HEK293 (cell line): Measurements from ENCODE around the gene NLRP9.

Source experiments
- CTCF ChIA-PET: fragments of 350-600 bp; formaldehyde crosslinking; extraction: SDS; loops from one replicate; lab custom pipeline; 2021; ENCODE audit warnings: antibody characterized with exemption; lab: Yijun Ruan, JAX
- POLR2A ChIA-PET: fragments of 300-600 bp; formaldehyde crosslinking; extraction: SDS; loops from one replicate; lab custom pipeline; 2020; ENCODE audit warnings: antibody characterized with exemption, inconsistent platforms; lab: Yijun Ruan, JAX
- H3K27ac ChIP-seq: fragments of 200-500 bp; sonication (Bioruptor generic); 2 replicates; pipeline ENCODE4 v1.5.1; 2014; ENCODE audit warnings: low read depth, low read length, control low read depth, inconsistent platforms; ENCODE audit errors: extremely low read depth
- H3K36me3 ChIP-seq, 2 experiments: fragments of 200-500 bp in 1 of 2; sonication (Bioruptor generic) in 1 of 2; 1 replicate in 1 of 2; 2 replicates in 1 of 2; pipeline ENCODE4 v1.5.1; 2014 to 2017; ENCODE audit warnings: inconsistent platforms in 2 of 2, low read length in 2 of 2; ENCODE audit not compliant: control insufficient read depth in 2 of 2, insufficient read depth in 1 of 2
- H3K4me1 ChIP-seq: fragments of 200-500 bp; sonication (Bioruptor generic); 2 replicates; pipeline ENCODE4 v1.5.1; 2014; ENCODE audit warnings: mild to moderate bottlenecking, low read length, inconsistent platforms; ENCODE audit not compliant: control insufficient read depth, insufficient read depth
- H3K4me3 ChIP-seq: 2 replicates; pipeline ENCODE4 v1.5.1; 2011; ENCODE audit warnings: low read depth, mild to moderate bottlenecking, control low read depth, low read length, moderate library complexity
- H3K9me3 ChIP-seq: fragments of 200-500 bp; sonication (Bioruptor generic); 2 replicates; pipeline ENCODE4 v1.5.1; 2014; ENCODE audit warnings: low read depth, low read length, inconsistent platforms; ENCODE audit not compliant: control insufficient read depth, insufficient read depth
- HOXD13 ChIP-seq: sonication (generic); formaldehyde crosslinking; IDR thresholded peaks from 2 replicates; pipeline ENCODE4 v1.8.0; 2022; ENCODE audit warnings: missing genetic modification reagents, borderline replicate concordance
- MYNN ChIP-seq: fragments of 450-650 bp; formaldehyde crosslinking; IDR thresholded peaks from 2 replicates; pipeline ENCODE4 v1.5.1; 2016; ENCODE audit warnings: missing biosample characterization, missing genetic modification characterization, borderline replicate concordance
- ZNF121 ChIP-seq: fragments of 450-650 bp; formaldehyde crosslinking; IDR thresholded peaks from 2 replicates; pipeline ENCODE4 v1.5.1; 2016; ENCODE audit warnings: missing biosample characterization, missing genetic modification characterization
- ZNF175 ChIP-seq: fragments of 450-650 bp; formaldehyde crosslinking; IDR thresholded peaks from 2 replicates; pipeline ENCODE4 v1.5.1; 2016; ENCODE audit warnings: missing biosample characterization, missing genetic modification characterization
- ZNF211 ChIP-seq: fragments of 450-650 bp; formaldehyde crosslinking; IDR thresholded peaks from 2 replicates; pipeline ENCODE4 v1.5.1; 2016; ENCODE audit warnings: low read depth, missing biosample characterization, missing genetic modification characterization
- ZNF398 ChIP-seq: fragments of 450-650 bp; formaldehyde crosslinking; IDR thresholded peaks from 2 replicates; pipeline ENCODE4 v1.5.1; 2017; ENCODE audit warnings: missing biosample characterization, missing genetic modification characterization
- ZNF404 ChIP-seq: fragments of 450-650 bp; formaldehyde crosslinking; IDR thresholded peaks from 2 replicates; pipeline ENCODE4 v1.5.1; 2017; ENCODE audit warnings: missing biosample characterization, missing genetic modification characterization
- ZNF423 ChIP-seq: fragments of 450-650 bp; formaldehyde crosslinking; IDR thresholded peaks from 2 replicates; pipeline ENCODE4 v1.5.1; 2016; ENCODE audit warnings: missing biosample characterization, missing genetic modification characterization
- ZNF530 ChIP-seq: fragments of 450-650 bp; formaldehyde crosslinking; IDR thresholded peaks from 2 replicates; pipeline ENCODE4 v1.5.1; 2016; ENCODE audit warnings: low read depth, missing biosample characterization, missing genetic modification characterization
- ZNF561 ChIP-seq: fragments of 450-650 bp; IDR thresholded peaks from 2 replicates; pipeline ENCODE4 v1.5.1; 2018; ENCODE audit warnings: missing biosample characterization, missing genetic modification characterization, borderline replicate concordance
- ZNF600 ChIP-seq: fragments of 450-650 bp; formaldehyde crosslinking; IDR thresholded peaks from 2 replicates; pipeline ENCODE4 v1.5.1; 2016; ENCODE audit warnings: missing biosample characterization, missing genetic modification characterization
- ZNF629 ChIP-seq: fragments of 450-650 bp; formaldehyde crosslinking; IDR thresholded peaks from 2 replicates; pipeline ENCODE4 v1.5.1; 2017; ENCODE audit warnings: missing biosample characterization, missing genetic modification characterization
- ZNF658 ChIP-seq: fragments of 450-650 bp; formaldehyde crosslinking; IDR thresholded peaks from 2 replicates; pipeline ENCODE4; 2016; ENCODE audit warnings: missing biosample characterization, missing genetic modification characterization
- ZNF670 ChIP-seq: fragments of 450-650 bp; formaldehyde crosslinking; IDR thresholded peaks from 2 replicates; pipeline ENCODE4 v1.5.1; 2016; ENCODE audit warnings: missing biosample characterization, missing genetic modification characterization, low read depth
- ZSCAN4 ChIP-seq: fragments of 450-650 bp; formaldehyde crosslinking; IDR thresholded peaks from 2 replicates; pipeline ENCODE4 v1.5.1; 2017; ENCODE audit warnings: missing biosample characterization, missing genetic modification characterization

Gene NLRP9

GRCh38 chr19:55683449-55684261 lies 54.5 kb downstream of the NLRP9 start:
- no peaks in the 10 kb centered on the region for H3K4me1 ChIP-seq
- ChIA-PET POLR2A (interaction anchor here (1.3 kb wide), 1 partner anchor 22 kb away, joined by 3 read pairs; no protein-coding TSS in a partner anchor), CTCF (interaction anchor here (1.4 kb wide), 1 partner anchor 12 kb away, joined by 4 read pairs; no protein-coding TSS in a partner anchor)
- no peaks in the 10 kb centered on the region for H3K9me3 ChIP-seq
- peaks cover 29 to 90% of the 10 kb centered on the region in 2 experiments for H3K36me3 ChIP-seq
- H3K4me3 ChIP-seq = no peak overlapping the region
- no peak for TF ChIP-seq ZNF175 (tag by site-specific recombination)
- TF ChIP-seq ZNF600 = peak; percentile 45
- TF ChIP-seq ZNF670 (tag by site-specific recombination) = no peak
- no peak for TF ChIP-seq ZNF561 (tag by site-specific recombination)
- H3K27ac ChIP-seq = no peak overlapping the region

GRCh38 chr19:55681131-55682092 lies 56.8 kb downstream of the NLRP9 start:
- H3K4me1 ChIP-seq = 0 out of 2 replicates have a peak, but pooled peaks cover 5% of the 10 kb centered on the region
- TF ChIP-seq ZNF530 (tag by site-specific recombination) (no peak), ZNF121 (no peak), ZNF398 (no peak), ZSCAN4 (tag by site-specific recombination) (no peak), ZNF629 (tag by site-specific recombination) (no peak), ZNF658 (tag by site-specific recombination) (no peak), HOXD13 (no peak), MYNN (tag by site-specific recombination) (no peak), ZNF423 (tag by site-specific recombination) (no peak), ZNF175 (tag by site-specific recombination) (no peak), ZNF404 (tag by site-specific recombination) (no peak), ZNF211 (no peak)
- no peak overlapping the region for H3K4me3 ChIP-seq
- no peak overlapping the region for H3K27ac ChIP-seq
- H3K36me3 ChIP-seq = peaks cover 29 to 90% of the 10 kb centered on the region in 2 experiments
- CTCF ChIA-PET = interaction anchor here (0.7 to 1.2 kb wide), 3 partner anchors 10 to 425 kb away, joined by 3 to 5 read pairs (median 4); no protein-coding TSS in a partner anchor
- POLR2A ChIA-PET = no interaction called here
- H3K9me3 ChIP-seq = no peaks in the 10 kb centered on the region
